NCI-H128 (cell line): ENCODE results near the gene PTPRQ.

ENCODE experiments used
- DNase-seq: peaks from one replicate; lab custom pipeline; 2025; ENCODE audit not compliant: unreplicated experiment; lab: John Stamatoyannopoulos, UW

The PTPRQ gene

DNA sequence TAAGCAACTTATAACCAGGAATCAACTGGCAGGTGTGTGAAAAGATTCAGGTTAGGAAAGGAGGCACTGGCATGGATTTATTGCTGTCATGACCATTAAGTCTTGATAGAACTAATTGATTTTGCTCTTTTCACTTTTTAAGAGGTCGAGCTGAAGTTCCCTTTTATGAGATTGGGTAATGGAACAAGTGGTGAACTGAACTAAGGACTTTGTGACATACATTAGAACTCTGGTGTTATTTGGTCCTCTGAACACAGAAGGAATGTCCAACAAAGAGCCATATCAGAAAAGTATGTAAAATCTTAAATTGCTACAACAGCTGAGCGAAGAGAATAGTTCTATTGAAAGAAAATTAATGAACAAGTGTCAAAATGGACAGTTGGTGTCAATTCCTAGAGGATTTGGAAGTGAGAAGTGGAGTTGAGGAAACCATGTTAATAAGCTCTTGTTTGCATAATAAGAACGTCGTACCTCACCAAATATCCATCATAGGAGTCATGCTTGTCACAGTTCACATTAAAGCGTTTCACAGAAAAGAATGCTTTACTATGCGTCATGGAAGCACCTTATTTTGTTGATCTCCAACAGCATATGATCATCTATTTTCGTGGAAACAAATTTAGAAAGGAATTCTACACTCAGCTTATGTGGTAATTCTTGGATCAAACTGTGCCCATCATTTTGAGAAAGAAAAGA is 255.0 kb downstream of the PTPRQ start:
- no peak for DNase-seq

DNA sequence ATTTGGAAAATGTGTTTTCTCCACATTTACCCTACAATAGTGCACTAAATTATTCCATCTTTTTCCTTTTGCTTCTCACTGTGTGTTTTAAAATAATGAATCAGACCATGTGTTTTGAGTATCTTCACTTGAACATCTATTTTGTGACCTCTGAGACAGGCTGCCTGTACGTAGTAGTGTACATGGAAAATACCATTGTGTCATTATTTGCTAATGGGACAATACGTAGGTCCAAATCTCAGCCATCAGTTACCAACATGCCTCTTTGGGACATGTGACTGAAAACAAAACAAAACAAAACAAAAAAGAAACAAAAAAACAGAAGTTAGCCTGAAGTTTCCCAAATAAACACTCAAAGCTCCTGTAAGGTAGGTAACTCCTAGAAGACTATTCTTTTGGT is 256.3 kb downstream of the PTPRQ start:
- no peak for DNase-seq

DNA sequence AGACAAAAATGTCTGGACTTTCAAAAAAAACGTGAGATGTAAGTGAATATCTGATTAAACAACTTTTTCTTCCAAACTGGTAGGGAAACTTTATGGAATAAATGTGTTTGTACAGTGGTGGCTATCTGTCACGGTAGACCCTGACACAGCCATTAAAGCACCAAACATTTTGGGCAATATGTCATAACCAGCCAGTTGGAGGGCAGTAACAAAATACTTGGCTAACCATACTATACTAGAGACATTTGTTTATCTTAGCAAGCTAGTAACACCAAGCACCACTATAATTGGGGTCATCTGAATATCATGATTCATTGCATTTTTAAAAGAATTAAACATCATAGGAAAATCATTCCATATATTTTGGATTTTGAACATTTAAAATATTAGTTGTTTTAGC is 257.4 kb downstream of the PTPRQ start:
- DNase-seq = no peak

DNA sequence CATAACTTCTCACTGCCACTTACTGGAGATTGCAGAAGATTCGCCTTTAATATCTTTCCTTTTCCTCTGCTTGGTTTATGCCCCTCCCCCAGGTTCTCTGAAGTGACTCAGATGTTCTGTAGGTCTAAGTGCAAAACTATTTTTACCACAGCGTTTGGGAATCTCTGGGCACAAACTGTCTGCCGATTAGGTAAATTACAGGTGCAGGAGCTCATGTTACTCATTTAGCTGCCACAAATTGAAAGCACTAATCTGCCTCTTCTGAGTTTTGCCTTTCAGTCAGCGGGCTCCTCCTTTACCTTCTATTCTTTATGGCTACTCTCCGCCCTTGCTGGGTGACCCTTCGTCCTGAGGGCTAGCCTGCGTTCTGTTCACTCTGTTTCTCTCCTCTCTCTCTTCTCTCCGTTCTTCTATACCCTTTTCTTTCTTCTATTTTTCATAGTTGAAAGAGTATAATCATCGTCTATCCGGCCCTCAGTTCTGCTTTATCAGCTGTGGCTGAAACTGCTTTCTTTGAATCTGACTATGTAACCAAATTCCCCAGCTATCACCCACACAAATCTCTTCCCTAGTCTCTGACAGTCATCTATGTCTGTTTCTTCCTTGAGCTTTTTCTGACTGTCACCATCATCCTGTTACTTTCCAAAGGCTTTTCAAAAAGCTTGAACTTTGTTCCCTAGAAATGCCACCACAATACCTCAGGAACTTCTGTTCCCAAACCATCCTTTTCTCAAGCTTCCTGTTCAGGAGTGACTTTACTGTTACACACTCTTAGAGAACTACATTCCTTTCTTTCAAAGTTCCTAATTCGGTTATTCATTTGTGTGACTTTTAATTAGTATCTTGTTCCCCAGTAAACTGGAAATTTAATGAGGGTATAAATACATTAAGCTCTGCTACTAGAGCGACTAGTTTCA is 259.1 kb downstream of the PTPRQ start:
- DNase-seq = no peak

DNA sequence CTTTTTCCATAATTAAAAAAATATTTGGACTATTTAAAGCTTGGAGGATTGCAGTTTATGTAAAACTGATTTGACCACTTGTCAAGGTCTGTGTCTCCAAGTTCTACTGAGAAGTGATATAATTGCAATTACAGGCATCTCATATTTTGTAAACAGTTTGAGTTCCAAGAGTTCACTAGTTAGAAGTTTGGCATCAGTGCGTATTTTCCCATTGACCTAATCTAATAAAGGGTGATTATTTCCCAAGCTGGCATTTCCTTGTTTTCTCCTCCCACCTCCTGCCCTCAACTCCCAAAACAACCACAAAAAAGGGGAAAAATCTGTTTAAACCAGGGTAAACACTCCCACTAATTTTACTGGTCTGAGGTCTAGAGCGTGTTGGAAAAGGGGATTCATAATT is 260.4 kb downstream of the PTPRQ start:
- DNase-seq = no peak

DNA sequence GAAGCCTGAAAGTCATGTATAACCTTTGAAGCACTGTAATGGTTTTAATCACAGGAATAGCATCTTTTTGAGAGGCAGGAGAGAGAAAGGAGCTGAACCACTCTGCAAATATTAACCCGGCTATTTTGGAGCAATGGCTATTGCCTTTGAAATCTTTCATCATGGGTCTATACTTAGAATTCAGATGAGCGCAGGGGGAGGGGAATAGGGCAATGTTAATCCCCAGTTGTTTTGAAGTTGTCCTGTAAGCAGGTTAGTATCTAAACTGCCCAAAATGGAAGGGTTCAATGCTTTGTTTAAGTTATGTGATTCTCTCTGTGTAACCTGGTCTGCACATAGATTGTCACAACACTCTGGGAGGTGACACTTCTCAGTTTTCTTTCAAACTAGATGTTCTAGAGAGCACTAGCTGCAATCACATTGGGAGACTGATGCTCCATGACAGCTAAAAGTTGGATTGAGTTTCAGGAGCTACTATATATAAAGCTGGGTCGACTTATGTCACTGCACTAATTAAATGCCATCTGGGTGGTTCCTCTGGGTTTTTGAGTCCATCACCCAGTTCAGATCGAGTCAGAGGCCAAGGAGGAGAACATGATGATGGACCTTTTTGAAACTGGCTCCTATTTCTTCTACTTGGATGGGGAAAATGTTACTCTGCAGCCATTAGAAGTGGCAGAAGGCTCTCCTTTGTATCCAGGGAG is 263.2 kb downstream of the PTPRQ start, which contains the start of gene MYF6:
TSS of gene MYF6 (plus strand) at position 509 of the 704 bp plus-strand sequence. CDS start at position 595, 86 bp downstream.
- DNase-seq = no peak

DNA sequence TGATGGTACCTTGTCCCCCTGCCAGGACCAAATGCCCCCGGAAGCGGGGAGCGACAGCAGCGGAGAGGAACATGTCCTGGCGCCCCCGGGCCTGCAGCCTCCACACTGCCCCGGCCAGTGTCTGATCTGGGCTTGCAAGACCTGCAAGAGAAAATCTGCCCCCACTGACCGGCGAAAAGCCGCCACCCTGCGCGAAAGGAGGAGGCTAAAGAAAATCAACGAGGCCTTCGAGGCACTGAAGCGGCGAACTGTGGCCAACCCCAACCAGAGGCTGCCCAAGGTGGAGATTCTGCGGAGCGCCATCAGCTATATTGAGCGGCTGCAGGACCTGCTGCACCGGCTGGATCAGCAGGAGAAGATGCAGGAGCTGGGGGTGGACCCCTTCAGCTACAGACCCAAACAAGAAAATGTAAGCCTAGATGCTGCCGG is 263.8 kb downstream of the PTPRQ start:
- DNase-seq = no peak

DNA sequence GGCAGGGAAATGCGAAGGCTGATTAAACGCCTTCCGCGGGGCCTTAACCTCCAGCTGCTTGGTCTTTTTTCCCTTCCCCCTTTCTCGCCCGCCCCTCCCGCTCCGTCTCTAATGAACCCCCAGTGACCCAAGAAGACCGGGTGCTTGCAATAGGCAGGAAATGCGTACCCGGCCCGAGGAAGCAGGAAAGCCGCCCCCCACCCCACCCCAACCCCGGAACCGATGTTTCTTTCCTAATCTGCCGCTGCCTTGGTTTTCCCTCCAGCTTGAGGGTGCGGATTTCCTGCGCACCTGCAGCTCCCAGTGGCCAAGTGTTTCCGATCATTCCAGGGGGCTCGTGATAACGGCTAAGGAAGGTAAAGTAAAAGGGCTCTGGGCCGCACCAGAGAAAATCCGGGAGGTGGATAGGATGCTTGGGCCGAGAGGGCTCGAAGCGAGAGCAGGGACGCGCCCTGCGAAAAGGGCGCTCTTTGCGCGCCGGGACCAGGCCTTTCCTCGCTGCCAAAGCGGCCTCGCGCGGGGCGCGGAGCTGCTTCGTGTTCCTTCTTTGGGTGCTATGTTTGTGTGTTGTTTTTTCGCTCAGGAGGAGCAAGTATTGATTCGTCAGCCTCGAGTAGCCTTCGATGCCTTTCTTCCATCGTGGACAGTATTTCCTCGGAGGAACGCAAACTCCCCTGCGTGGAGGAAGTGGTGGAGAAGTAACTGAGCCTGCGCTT is 264.4 kb downstream of the PTPRQ start:
- DNase-seq = no peak

DNA sequence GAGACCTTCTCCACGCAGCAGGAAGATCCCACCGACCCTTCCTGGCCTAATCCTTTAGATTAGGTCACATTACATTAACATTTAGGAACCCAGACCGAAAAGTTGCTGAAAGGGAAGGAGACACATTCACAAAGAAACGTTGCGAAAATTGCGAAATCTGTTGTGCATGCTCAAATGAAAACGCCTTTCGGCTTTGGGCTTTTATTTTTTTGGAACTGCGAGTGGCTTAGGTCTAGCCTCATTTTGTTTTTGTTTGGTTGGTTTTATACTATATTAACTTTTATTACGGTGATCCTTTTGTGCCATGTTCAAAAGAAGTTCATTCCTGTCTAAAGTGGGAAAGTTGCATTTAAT is 264.9 kb downstream of the PTPRQ start:
- DNase-seq = no peak

DNA sequence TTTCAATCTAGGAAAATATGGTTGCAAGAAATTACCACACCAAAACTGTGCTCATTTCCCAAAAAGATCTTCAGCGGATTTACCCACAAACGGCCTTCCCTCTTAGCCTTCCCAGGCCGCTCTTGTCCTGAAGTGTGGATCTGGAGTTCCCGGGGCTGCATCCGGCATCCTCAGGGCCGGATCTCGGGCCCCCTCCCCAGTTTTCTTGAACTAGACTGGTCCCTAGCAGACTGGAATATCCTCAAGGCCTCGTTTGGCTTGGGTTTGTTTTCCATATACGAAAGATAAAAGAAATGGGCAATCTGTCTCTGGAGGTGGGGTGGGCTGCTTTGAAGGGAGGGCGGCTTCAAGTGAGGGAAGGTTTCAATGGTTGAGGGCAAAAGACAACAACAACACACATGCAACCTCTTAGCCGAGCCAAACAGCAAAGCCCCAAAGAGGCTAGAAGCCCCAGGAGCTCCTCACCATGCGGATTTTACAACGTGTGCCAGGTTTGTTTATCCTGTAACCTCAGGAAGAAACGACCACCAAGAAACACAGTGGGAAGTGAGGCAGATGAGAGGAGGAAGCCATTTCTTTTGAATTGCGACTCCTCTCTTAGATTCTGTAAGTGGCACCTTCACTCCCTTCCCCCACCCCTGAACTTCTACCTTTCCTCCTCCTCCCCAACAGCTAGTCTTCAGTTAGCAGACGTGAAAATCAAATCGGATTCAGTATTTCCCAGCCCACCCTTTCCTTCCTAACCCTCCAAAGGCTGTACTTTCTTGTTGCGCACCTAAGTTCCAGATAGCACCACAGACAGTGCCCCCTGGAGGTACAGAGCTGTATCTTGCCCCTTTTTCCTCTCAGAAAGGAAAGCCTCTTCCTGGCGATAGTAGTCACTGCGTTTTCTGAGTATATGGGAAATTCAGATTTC is 266.0 kb downstream of the PTPRQ start:
- no peak for DNase-seq

DNA sequence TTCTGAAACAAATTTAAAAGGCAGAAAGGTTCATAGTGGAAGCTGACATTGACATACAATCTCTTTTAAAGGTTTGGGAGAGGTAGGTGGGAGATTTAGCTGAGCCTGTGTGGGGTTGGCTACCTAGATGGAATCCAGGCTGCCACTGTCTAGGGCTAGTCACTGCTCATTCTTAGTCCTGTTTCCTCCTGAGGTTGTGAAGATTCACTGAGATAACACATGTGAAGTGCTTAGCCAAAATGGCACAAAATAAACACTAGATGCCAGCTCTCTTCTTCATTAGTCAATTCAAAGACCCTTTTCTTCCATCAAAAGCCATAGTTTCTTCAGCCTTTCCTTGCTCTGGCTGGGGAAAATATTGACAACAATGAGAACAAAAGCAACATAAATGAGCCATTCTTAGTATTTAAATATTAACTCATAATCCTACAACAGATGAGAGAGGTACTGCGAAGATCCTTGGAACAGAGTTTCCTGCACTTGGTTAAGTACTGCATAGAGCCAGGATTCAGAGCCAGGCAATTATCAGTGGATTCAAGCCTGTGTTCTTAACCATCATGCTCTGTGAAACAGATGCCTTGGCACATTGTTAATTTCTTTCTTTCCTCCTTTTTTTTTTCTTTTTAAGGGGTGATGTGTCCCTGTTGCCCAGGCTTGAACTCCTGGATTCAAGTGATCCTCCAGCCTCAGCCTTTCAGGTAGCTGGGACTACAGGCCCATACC is 266.9 kb downstream of the PTPRQ start:
- DNase-seq = no peak

DNA sequence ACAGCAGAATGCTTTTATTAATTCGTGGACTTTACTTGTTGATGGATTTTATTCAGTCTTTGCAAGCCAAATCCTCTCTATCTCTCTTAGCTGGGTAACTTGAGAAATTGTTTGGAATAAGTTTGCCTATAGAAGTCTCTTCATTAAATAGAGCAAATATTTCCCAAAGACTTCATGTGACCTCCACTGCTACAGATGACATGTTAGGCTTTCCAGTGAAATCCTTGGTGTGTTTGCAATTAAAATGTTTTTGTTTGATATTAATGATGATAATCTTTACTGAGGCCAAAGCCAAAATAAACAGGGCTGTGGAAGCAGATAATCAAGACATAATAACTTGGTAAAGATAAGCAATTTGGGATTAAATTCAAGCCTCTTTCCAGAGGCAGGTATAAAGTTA is 267.8 kb downstream of the PTPRQ start:
- no peak for DNase-seq

DNA sequence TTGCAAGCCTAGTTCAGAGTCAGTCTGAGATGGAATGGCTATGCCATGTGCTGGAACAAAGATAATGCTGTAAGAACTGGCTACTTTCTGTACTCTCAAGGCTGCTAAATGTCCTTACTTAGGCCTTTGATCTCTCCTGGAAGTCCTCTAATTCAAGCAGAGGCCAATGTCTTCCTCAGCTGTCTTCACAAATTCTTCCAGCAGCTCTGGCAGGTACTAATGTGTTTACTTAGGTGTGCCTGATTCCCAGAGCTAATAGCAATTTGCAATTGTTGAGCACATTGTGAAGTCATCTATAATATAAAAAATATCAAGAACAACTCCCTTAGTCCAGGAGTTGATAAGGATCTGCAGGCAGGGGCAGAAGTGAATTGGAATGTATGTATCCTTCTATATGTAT is 268.8 kb downstream of the PTPRQ start:
- no peak for DNase-seq

DNA sequence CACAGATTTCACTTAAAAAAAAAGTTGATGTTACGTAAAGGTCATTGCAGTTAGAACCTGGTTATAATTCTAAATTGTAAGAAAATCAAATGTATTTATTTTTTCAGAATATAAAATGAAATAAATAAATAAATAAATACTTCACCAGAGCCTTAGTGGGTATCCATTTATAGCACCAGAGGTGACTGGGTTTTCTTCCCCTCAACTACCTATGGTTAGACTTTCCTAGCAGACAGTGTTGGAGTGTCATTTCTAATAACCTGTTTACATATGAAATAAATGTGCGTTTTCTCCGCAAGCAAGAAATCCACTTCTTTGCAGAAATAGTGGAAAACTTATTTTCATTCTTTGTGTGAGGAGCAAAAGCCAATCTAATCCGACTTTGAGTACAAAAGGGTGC is 269.4 kb downstream of the PTPRQ start:
- DNase-seq = no peak

DNA sequence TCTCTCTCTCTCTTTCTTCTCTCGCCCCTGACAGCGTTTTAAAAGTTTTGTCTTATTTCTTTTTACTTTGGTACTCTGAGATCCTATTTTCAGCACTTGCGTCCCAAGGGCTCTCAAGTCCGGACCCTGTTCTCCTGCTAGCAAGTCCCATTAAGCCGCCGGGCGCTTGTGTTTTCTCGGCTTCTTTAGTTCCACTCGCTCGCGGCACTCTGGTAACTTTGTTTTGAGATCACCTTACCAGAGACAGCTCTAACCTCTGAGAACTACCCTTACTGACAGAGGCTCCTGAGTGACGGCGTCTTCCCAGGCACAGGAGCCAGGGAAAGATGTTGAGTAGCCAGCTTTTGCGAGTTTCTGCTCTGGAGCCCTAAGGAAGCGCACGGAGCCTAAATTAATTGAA is 270.0 kb downstream of the PTPRQ start:
- DNase-seq = no peak

DNA sequence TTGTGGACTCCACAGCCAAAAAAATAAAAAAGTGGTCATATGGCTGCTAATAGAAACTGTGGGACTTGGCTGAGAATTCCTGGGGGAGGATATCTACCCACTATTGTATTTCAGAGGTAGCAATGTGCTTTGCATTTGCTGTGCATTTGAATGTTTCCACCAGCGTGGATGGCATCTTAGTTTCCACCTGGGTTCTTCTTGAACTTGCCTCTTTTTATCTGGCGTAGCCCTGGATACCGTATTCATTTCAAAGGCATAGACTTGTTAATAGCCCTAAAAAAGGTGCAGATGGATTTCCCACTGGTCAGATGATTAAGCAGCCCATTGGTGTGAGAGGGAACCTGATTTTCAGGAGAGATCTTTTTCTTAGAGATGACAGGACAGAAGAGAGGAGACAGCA is 270.8 kb downstream of the PTPRQ start:
- DNase-seq = no peak

DNA sequence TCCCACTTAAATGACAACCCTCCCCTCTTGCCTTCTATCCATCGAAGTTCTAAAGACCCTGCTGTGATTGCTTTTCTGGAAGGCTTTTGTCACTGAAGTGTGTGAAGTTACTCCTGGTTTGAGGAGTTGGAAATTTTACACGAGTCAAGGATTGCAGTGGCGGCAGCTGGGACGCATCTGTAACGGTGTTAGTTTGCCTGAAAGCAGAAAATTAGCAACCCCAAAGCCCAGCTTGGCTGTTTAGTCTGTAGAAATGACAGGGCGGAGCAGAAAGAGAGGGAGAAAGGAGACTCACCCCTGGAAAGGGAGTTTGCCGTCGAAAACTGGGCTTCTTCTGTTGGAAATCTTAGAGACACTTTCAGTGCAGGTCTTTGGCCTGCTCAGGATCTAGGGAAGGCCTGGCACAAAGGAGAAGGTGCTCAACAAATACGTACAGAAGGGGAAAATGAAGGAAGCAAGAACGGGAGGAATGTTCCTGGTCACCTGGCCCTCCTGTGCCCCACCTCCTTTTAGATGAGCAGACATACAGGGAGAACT is 271.7 kb downstream of the PTPRQ start:
- DNase-seq = no peak

DNA sequence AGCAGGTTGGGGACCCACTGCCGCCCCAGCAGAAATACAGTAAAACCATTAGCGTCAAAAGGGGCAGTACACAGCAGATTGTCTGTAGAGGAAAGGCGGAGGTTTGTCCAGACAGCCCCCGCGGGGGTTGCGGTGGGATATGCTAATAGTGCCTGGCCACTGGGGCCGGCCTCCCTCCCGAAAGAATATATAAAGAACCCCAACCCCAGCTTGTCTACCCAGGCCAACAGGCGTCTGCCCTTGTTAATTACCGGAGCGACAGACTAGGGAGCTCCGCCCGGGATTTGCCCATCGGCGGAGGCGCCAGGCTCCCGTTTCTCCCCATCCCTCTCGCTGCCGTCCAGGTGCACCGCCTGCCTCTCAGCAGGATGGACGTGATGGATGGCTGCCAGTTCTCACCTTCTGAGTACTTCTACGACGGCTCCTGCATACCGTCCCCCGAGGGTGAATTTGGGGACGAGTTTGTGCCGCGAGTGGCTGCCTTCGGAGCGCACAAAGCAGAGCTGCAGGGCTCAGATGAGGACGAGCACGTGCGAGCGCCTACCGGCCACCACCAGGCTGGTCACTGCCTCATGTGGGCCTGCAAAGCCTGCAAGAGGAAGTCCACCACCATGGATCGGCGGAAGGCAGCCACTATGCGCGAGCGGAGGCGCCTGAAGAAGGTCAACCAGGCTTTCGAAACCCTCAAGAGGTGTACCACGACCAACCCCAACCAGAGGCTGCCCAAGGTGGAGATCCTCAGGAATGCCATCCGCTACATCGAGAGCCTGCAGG is 272.8 kb downstream of the PTPRQ start, which contains the start of gene MYF5:
TSS of gene MYF5 (plus strand) at position 217 of the 774 bp plus-strand sequence. CDS start at position 369, 152 bp downstream.
- no peak for DNase-seq
